Neuron (in vitro differentiated cells): Measurements from ENCODE around the gene SPECC1.
"Not testable (repeated sequence)": the region's sequence is repeated elsewhere in the genome, so short reads cannot be mapped to it uniquely, and the experiment has no call there.

Experiments
- H2AFZ ChIP-seq: one replicate; pipeline ENCODE4 v1.6.1; 2013; ENCODE audit warnings: low read depth, mild to moderate bottlenecking, inconsistent platforms, low read length, moderate library complexity
- H3K27me3 ChIP-seq: one replicate; pipeline ENCODE4 v1.6.1; 2013; ENCODE audit warnings: low read length; ENCODE audit not compliant: insufficient read depth
- H3K36me3 ChIP-seq: one replicate; pipeline ENCODE4 v1.6.1; 2013; ENCODE audit warnings: low read length; ENCODE audit not compliant: insufficient read depth
- H3K4me1 ChIP-seq: one replicate; pipeline ENCODE4 v1.6.1; 2013; ENCODE audit warnings: low read length; ENCODE audit not compliant: insufficient read depth
- H3K4me3 ChIP-seq: 2 replicates; pipeline ENCODE4 v1.5.1; 2013; ENCODE audit warnings: mild to moderate bottlenecking, low read length, moderate library complexity
- H3K9me3 ChIP-seq: one replicate; pipeline ENCODE4 v1.6.1; 2013; ENCODE audit warnings: low read length

SPECC1 gene

GRCh38 chr17:20216154-20216815 lies 207.1 kb downstream of the SPECC1 start:
- Histone ChIP-seq H3K4me1 (peaks cover 7% of the 10 kb centered on the region), H3K4me3 (no peak overlapping the region), H3K27me3 (no peaks in the 10 kb centered on the region), H3K9me3 (peaks cover 2% of the 10 kb centered on the region), H2AFZ (no peak overlapping the region), H3K36me3 (peaks cover 3% of the 10 kb centered on the region)

DNA sequence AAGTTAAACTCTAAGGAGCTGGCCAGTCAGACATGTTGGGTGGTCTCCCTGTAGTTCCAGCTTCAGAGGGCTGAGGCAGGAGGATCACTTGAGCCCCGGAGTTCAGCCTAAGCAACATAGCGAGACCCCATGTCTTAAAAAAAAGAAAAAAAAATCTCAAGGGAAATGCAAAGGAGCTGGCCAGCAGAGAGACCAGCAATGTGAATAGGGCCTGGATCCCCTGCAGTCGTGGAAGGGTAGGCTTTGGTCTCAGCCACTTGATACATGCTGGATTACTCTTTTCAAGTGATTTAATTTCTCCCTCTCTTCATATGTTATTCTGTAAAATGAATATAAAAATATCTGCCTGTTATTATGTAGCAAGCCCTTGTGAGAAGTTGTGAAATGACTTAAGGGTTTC lies 207.7 kb downstream of the SPECC1 start:
- no peak overlapping the region for H3K4me3 ChIP-seq
- H3K36me3 ChIP-seq, result peaks cover 3% of the 10 kb centered on the region
- no peaks in the 10 kb centered on the region for H3K9me3 ChIP-seq
- peaks cover 7% of the 10 kb centered on the region for H3K4me1 ChIP-seq
- no peaks in the 10 kb centered on the region for H3K27me3 ChIP-seq
- H2AFZ ChIP-seq, result no peak overlapping the region

- no peaks in the 10 kb centered on the region for H3K27me3 ChIP-seq
- no peaks in the 10 kb centered on the region for H3K9me3 ChIP-seq
Observed at GRCh38 chr17:20217677-20218076, 208.5 kb downstream of the SPECC1 start.

GRCh38 chr17:20218272-20218671 lies 209.1 kb downstream of the SPECC1 start:
- Histone ChIP-seq H3K27me3 (no peaks in the 10 kb centered on the region), H3K9me3 (no peaks in the 10 kb centered on the region), H3K4me3 (no peak overlapping the region), H3K4me1 (peaks cover 7% of the 10 kb centered on the region), H3K36me3 (peaks cover 2% of the 10 kb centered on the region), H2AFZ (no peak overlapping the region)

More at GRCh38 chr17:20217677-20218076, 208.5 kb downstream of the SPECC1 start:
- H2AFZ ChIP-seq, result no peak overlapping the region
- H3K36me3 ChIP-seq, result peaks cover 3% of the 10 kb centered on the region
- no peak overlapping the region for H3K4me3 ChIP-seq
- peaks cover 7% of the 10 kb centered on the region for H3K4me1 ChIP-seq

- no peaks in the 10 kb centered on the region for H3K27me3 ChIP-seq
- peaks cover 7% of the 10 kb centered on the region for H3K36me3 ChIP-seq
- H2AFZ ChIP-seq, result no peak overlapping the region
- H3K4me1 ChIP-seq, result peaks cover 8% of the 10 kb centered on the region
- no peak overlapping the region for H3K4me3 ChIP-seq
- H3K9me3 ChIP-seq, result no peaks in the 10 kb centered on the region
Observed at GRCh38 chr17:20223808-20224328, 214.7 kb downstream of the SPECC1 start.

- H3K9me3 ChIP-seq, result no peaks in the 10 kb centered on the region
- no peaks in the 10 kb centered on the region for H3K27me3 ChIP-seq
- H3K36me3 ChIP-seq, result peaks cover 11% of the 10 kb centered on the region
- H3K4me1 ChIP-seq, result peaks cover 8% of the 10 kb centered on the region
- no peak overlapping the region for H2AFZ ChIP-seq
- H3K4me3 ChIP-seq, result no peak overlapping the region
Observed at GRCh38 chr17:20224379-20224778, 215.2 kb downstream of the SPECC1 start.

- Histone ChIP-seq H3K27me3 (no peaks in the 10 kb centered on the region), H3K36me3 (peaks cover 16% of the 10 kb centered on the region), H3K9me3 (no peaks in the 10 kb centered on the region), H3K4me3 (no peak overlapping the region), H2AFZ (no peak overlapping the region), H3K4me1 (peaks cover 8% of the 10 kb centered on the region)
Observed at GRCh38 chr17:20225162-20226115, 216.3 kb downstream of the SPECC1 start.

- peaks cover 8% of the 10 kb centered on the region for H3K4me1 ChIP-seq
- peaks cover 23% of the 10 kb centered on the region for H3K36me3 ChIP-seq
- H2AFZ ChIP-seq, result no peak overlapping the region
- no peaks in the 10 kb centered on the region for H3K27me3 ChIP-seq
- H3K9me3 ChIP-seq, result no peaks in the 10 kb centered on the region
- H3K4me3 ChIP-seq, result no peak overlapping the region
Observed at GRCh38 chr17:20226814-20227482, 217.8 kb downstream of the SPECC1 start.

DNA sequence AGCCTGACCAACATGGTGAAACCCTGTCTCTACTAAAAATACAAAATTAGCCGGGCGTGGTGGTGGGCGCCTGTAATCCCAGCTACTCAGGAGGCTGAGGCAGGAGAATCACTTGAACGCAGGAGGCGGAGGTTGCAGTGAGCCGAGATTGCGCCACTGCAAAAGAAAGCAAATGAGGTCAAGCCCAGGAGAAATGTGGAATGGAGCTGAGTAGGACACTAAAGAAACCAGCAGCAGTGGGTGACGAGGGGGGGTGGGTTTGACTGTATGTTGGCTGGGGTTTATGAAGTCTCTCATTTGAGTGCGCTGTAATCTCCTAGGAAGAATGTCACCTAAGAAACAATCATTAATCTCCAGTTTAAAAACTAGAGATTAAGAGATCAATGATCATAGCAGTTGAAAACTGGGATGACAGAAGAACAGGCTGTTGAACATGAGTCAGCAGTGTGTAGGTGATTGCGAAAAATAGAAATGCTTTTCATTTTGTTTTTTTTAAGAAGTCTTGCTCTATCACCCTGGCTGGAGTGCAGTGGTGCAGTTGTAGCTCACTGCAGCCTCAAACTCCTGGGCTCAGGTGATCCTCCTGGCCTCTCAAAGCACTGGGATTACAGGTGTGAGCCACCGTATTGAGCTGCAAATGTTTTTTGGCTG lies 218.7 kb downstream of the SPECC1 start:
- peaks cover 32% of the 10 kb centered on the region for H3K36me3 ChIP-seq
- H3K4me3 ChIP-seq, H3K9me3 ChIP-seq, H3K27me3 ChIP-seq, H3K4me1 ChIP-seq, H2AFZ ChIP-seq: not testable (repeated sequence)

GRCh38 chr17:20228410-20228809 lies 219.3 kb downstream of the SPECC1 start:
- Histone ChIP-seq H2AFZ (no peak overlapping the region), H3K36me3 (peaks cover 33% of the 10 kb centered on the region), H3K4me3 (no peak overlapping the region), H3K9me3 (no peaks in the 10 kb centered on the region), H3K4me1 (peaks cover 8% of the 10 kb centered on the region), H3K27me3 (no peaks in the 10 kb centered on the region)

GRCh38 chr17:20228860-20229259 lies 219.7 kb downstream of the SPECC1 start:
- Histone ChIP-seq H3K36me3 (peaks cover 33% of the 10 kb centered on the region), H3K9me3 (no peaks in the 10 kb centered on the region), H3K4me3 (no peak overlapping the region), H3K27me3 (no peaks in the 10 kb centered on the region), H2AFZ (no peak overlapping the region), H3K4me1 (peaks cover 8% of the 10 kb centered on the region)

GRCh38 chr17:20230924-20231323 lies 221.8 kb downstream of the SPECC1 start:
- Histone ChIP-seq H3K27me3 (no peaks in the 10 kb centered on the region), H3K9me3 (no peaks in the 10 kb centered on the region), H2AFZ (no peak overlapping the region), H3K4me3 (no peak overlapping the region), H3K36me3 (peaks cover 49% of the 10 kb centered on the region), H3K4me1 (no peaks in the 10 kb centered on the region)
